Thymus (tissue), 11 donors: ENCODE results near the gene ETV6. TPM values are rescaled to one million over a fixed set of nuclear protein-coding genes. Genes with fewer than 3 reads are reported as not detected.

Experiments used
- DNase-seq, 9 donors: peaks; one replicate each; pipeline ENCODE4 v3.0.0-alpha.2; 2013; ENCODE audit warnings: low spot score in 9 of 9, low read depth in 6 of 9, missing footprints in 1 of 9
- H3K27ac ChIP-seq, 2 donors: one replicate each; pipeline ENCODE4 v1.5.1; 2013; ENCODE audit warnings: control low read depth in 1 of 2, low read depth in 1 of 2, low read length in 1 of 2, mild to moderate bottlenecking in 1 of 2, moderate library complexity in 1 of 2
- H3K27me3 ChIP-seq, 2 donors: one replicate each; pipeline ENCODE4 v1.5.1; 2013; ENCODE audit warnings: low read length in 1 of 2; ENCODE audit not compliant: control insufficient read depth in 2 of 2, insufficient read depth in 1 of 2
- H3K36me3 ChIP-seq, 2 donors: one replicate each; pipeline ENCODE4 v1.5.1; 2013; ENCODE audit warnings: low read length in 1 of 2, mild to moderate bottlenecking in 1 of 2, moderate library complexity in 1 of 2; ENCODE audit not compliant: control insufficient read depth in 2 of 2, insufficient read depth in 2 of 2
- H3K4me1 ChIP-seq, 2 donors: one replicate each; pipeline ENCODE4 v1.5.1; 2013; ENCODE audit warnings: low read length in 2 of 2; ENCODE audit not compliant: control insufficient read depth in 2 of 2, insufficient read depth in 2 of 2
- H3K4me3 ChIP-seq, 2 donors: one replicate each; pipeline ENCODE4 v1.5.1; 2013; ENCODE audit warnings: low read length in 2 of 2, control low read depth in 1 of 2, mild to moderate bottlenecking in 1 of 2
- H3K9me3 ChIP-seq, 2 donors: one replicate each; pipeline ENCODE4 v1.5.1; 2013; ENCODE audit warnings: low read length in 1 of 2, mild to moderate bottlenecking in 1 of 2; ENCODE audit not compliant: control insufficient read depth in 2 of 2, insufficient read depth in 1 of 2
- WGBS: extraction: QIAGEN DNeasy Blood & Tissue Kit; methylation state at CpG from one replicate; pipeline ENCODE4 v1.1.7; 2013; 5-methylcytosine and 5-hydroxymethylcytosine counted together
- polyA plus RNA-seq: library from polyadenylated mRNA; stranded (reverse); fragments of 200-250 nt; gene quantifications from one replicate; pipeline ENCODE4 v1.2.3, GENCODE V29; 2013
- total RNA-seq: library from RNA; stranded (reverse); fragments of 120-200 nt; gene quantifications from one replicate; pipeline ENCODE4 v1.2.4, GENCODE V29; 2013
- donor health status: healthy.

Gene ETV6
- total and polyA plus RNA-seq, 2 donors = 15.0 to 18.3 TPM

- H3K27ac ChIP-seq = peak overlapping the region in 1 of 2 donors; percentile 31
- H3K4me3 ChIP-seq = no peak overlapping the region
- no peaks in the 10 kb centered on the region for H3K9me3 ChIP-seq
- no peaks in the 10 kb centered on the region for H3K27me3 ChIP-seq
- DNase-seq = no peak
- 89% methylated on average over 4 of the region's 4 CpGs for whole genome bisulfite sequencing
- peaks cover 3 to 12% of the 10 kb centered on the region in 2 donors for H3K36me3 ChIP-seq
- H3K4me1 ChIP-seq = peaks cover 24 to 48% of the 10 kb centered on the region in 2 donors
These were observed 38.9 kb downstream of the ETV6 start for GRCh38 chr12:11688379-11688778.

GRCh38 chr12:11688831-11689230 lies 39.4 kb downstream of the ETV6 start:
- H3K27me3 ChIP-seq = no peaks in the 10 kb centered on the region

DNA sequence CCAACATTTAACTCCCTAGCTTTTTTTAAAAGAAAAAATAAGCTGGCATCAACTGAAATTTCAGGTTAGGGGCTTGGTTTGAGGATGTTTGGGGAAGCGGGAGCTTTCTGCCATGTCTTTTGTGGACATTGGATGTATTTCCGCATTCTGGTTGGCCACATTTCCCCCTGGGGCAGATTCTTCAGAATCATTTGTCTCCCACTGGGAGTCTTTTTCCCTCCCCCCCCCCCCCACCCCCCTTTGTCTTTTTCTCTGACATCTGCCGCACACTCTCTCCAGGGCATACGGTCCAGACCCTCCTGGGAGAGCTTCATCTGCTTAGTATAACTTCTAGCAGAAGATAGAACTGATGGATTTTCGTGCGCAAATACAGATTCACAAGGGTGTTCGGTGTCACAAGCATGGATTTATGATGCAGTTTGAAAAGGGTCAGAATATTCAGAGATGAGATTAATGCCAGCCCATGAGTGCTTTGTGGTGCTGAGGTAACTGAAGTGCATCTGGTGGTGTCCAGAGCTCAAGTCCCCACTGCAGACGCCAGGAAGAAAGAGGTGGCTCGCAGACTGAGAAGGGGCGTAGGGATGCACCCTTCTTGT lies 40.2 kb downstream of the ETV6 start:
- Histone ChIP-seq H3K27me3 (no peaks in the 10 kb centered on the region), H3K36me3 (peaks cover 3 to 16% of the 10 kb centered on the region in 2 donors), H3K4me1 (peaks cover 24 to 52% of the 10 kb centered on the region in 2 donors), H3K27ac (peak overlapping the region in 1 of 2 donors; percentile 64), H3K4me3 (no peak overlapping the region), H3K9me3 (no peaks in the 10 kb centered on the region)
- no peak for DNase-seq
- 75% methylated on average over 10 of the region's 10 CpGs for WGBS

More at GRCh38 chr12:11688831-11689230, 39.4 kb downstream of the ETV6 start:
- no peak overlapping the region for H3K4me3 ChIP-seq
- peaks cover 3 to 16% of the 10 kb centered on the region in 2 donors for H3K36me3 ChIP-seq
- WGBS = 99% methylated on average over 2 of the region's 2 CpGs
- H3K4me1 ChIP-seq = peaks cover 24 to 52% of the 10 kb centered on the region in 2 donors
- H3K27ac ChIP-seq = no peak overlapping the region
- H3K9me3 ChIP-seq = no peaks in the 10 kb centered on the region
- DNase-seq = no peak

DNA sequence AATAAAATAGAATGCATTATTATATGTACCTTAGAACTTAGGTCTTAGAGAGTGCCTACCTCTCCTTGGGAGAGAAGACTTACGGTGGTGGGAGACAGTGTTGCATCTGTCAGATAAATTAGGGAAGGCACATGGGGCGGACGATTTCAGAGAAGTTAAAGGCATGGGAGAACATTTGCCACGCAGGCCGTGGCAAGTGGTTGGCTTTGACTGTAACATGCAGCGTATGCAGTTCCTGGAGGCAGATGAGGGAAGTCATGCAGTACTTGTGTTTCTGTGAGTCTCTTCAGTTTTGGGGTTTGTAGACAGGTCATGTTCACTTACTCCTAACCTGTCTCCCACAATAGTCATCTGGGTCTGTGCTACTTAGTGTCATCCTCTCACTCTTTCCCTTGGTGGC lies 43.6 kb downstream of the ETV6 start:
- no peak for DNase-seq
- H3K4me1 ChIP-seq = peaks cover 35 to 60% of the 10 kb centered on the region in 2 donors
- H3K27me3 ChIP-seq = no peaks in the 10 kb centered on the region
- WGBS = 97% methylated on average over 6 of the region's 6 CpGs
- H3K4me3 ChIP-seq = no peak overlapping the region
- no peak overlapping the region for H3K27ac ChIP-seq
- peaks cover 3 to 16% of the 10 kb centered on the region in 2 donors for H3K36me3 ChIP-seq
- H3K9me3 ChIP-seq = no peaks in the 10 kb centered on the region

DNA sequence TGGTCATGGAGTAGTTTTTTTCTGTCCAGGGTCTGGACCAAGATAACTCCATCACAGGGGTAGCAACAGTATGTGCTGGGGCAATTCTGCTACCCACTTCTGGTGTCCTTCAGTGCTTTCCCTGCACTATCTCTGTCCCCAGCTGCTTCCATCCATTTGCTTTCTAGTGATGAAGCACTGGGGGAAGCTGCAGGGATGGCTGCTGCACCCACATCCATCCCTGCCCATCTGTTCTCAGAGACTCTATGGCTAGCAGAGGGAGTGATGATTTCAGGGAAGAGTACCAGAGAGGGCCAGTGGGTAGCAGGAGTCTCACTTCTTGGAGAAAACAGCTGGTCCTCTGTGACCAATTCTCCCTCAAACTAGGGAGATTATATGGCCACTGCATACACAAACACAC lies 44.1 kb downstream of the ETV6 start:
- Histone ChIP-seq H3K4me1 (peaks cover 30 to 54% of the 10 kb centered on the region in 2 donors), H3K36me3 (peaks cover 0 to 14% of the 10 kb centered on the region in 2 donors), H3K4me3 (no peak overlapping the region), H3K27ac (no peak overlapping the region), H3K9me3 (no peaks in the 10 kb centered on the region), H3K27me3 (no peaks in the 10 kb centered on the region)
- DNase-seq = no peak

- H3K9me3 ChIP-seq = no peaks in the 10 kb centered on the region
- 77% methylated on average over 5 of the region's 5 CpGs for WGBS
- DNase-seq = no peak
- H3K4me3 ChIP-seq = no peak overlapping the region
- H3K36me3 ChIP-seq = peaks cover 0 to 14% of the 10 kb centered on the region in 2 donors
- peaks cover 25 to 47% of the 10 kb centered on the region in 2 donors for H3K4me1 ChIP-seq
- H3K27ac ChIP-seq = no peak overlapping the region
- no peaks in the 10 kb centered on the region for H3K27me3 ChIP-seq
These were observed 45.1 kb downstream of the ETV6 start for GRCh38 chr12:11694528-11694927.

DNA sequence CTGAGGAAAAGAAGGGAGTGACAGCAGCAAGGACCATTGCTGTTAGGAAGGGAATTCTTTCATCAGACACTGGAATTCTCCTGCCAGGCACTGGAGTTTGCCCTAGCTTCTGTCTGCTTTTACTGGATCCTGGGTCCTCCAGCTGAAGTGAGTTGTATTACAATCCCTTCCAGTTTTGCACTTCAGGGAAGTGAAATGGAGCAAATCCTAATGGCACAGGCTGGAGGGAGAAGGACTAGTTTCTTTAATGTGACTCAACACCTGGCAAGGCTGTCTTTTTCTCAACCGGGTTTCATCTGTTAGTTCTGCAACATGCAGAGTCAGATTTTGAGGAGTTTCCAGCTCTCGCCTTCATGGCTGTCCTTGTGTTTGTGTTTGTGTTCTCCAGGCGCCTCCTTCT lies 45.8 kb downstream of the ETV6 start:
- Histone ChIP-seq H3K4me3 (no peak overlapping the region), H3K9me3 (no peaks in the 10 kb centered on the region), H3K27me3 (no peaks in the 10 kb centered on the region), H3K27ac (no peak overlapping the region), H3K36me3 (peaks cover 0 to 14% of the 10 kb centered on the region in 2 donors), H3K4me1 (peaks cover 20 to 39% of the 10 kb centered on the region in 2 donors)
- no peak for DNase-seq
- 83% methylated on average over 3 of the region's 3 CpGs for WGBS

DNA sequence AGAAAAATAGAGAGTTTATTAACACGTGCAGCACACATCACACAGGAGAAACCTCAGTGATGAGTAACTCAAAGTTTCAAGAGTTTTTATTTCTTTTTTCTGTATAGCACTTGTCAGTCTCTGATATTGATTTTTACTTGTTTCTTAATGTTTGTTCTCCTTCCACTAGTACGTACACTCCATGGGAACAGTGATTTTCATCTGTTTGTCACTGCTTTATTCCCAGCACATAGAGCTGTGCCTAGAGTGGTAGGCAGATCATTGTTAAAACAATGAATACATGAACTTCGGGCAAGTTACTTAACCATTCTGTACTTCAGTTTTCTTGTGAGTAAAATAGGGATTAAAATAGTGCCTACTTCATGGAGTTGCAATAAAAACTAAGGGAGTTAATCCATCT lies 46.6 kb downstream of the ETV6 start:
- H3K4me1 ChIP-seq = peaks cover 18 to 37% of the 10 kb centered on the region in 2 donors
- no peak overlapping the region for H3K27ac ChIP-seq
- DNase-seq = no peak
- no peak overlapping the region for H3K4me3 ChIP-seq
- H3K9me3 ChIP-seq = no peaks in the 10 kb centered on the region
- H3K27me3 ChIP-seq = no peaks in the 10 kb centered on the region
- WGBS = 97% methylated on average over 3 of the region's 3 CpGs
- H3K36me3 ChIP-seq = peaks cover 0 to 15% of the 10 kb centered on the region in 2 donors

DNA sequence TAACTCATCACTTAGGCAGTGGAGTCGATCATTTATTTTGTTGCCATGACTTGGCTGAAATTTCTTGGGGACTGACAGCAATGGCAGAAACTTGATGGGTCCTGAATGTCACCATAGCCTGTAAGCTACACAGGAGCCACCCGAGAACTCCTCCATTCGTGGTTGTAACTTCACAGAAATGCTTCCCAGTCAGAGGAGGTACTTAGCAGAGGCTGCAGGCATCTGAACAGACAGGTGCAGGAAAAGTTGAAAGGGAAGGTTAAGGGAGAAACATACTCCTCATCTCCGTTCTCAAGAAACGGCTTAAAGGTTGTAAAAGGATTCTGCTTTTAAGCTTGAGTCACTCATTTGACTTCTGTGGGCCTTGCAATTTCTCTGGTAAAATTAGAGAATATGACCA lies 47.7 kb downstream of the ETV6 start:
- WGBS = 27% methylated on average over 5 of the region's 5 CpGs
- peaks cover 18 to 45% of the 10 kb centered on the region in 2 donors for H3K4me1 ChIP-seq
- H3K27me3 ChIP-seq = no peaks in the 10 kb centered on the region
- H3K27ac ChIP-seq = peak overlapping the region in 1 of 2 donors; percentile 58
- peak in 2 of 9 donors; percentile 36 to 63 for DNase-seq
- no peak overlapping the region for H3K4me3 ChIP-seq
- H3K36me3 ChIP-seq = peaks cover 4 to 20% of the 10 kb centered on the region in 2 donors
- no peaks in the 10 kb centered on the region for H3K9me3 ChIP-seq
